Stomach (tissue), 9 donors: Measurements from ENCODE around the gene CORO1A. TPM values are rescaled to one million over a fixed set of nuclear protein-coding genes. Genes with fewer than 3 reads are reported as not detected.

ENCODE experiments used
- DNase-seq, 2 donors: peaks; one replicate each; pipeline versions ENCODE4 v3.0.0 to v3.0.0-alpha.2; 2013 to 2019
- H3K27ac ChIP-seq, 5 donors: fragments of 200-600 bp in 4 of 5; sonication (generic) in 4 of 5; one replicate each; pipeline ENCODE4 v1.5.1; 2013 to 2019; ENCODE audit warnings: mild to moderate bottlenecking in 1 of 5, moderate library complexity in 1 of 5
- H3K27me3 ChIP-seq, 3 donors: fragments of 200-600 bp; sonication (generic); one replicate each; pipeline ENCODE4 v1.5.1; 2017 to 2019; ENCODE audit warnings: mixed run types in 1 of 3
- H3K36me3 ChIP-seq, 4 donors: fragments of 200-600 bp; sonication (generic); 1 replicate in 3 of 4; 2 replicates in 1 of 4; pipeline ENCODE4 v1.5.1; 2016 to 2019
- H3K4me1 ChIP-seq, 4 donors: fragments of 200-600 bp; sonication (generic); one replicate each; pipeline ENCODE4 v1.5.1; 2016 to 2019
- H3K4me3 ChIP-seq, 4 donors: fragments of 200-600 bp; sonication (generic) in 3 of 4; one replicate each; pipeline ENCODE4 v1.5.1; 2016 to 2019; ENCODE audit warnings: mild to moderate bottlenecking in 1 of 4
- H3K9me3 ChIP-seq, 4 donors: fragments of 200-600 bp; sonication (generic); one replicate each; pipeline ENCODE4 v1.5.1; 2016 to 2019
- EP300 ChIP-seq: sonication (generic); formaldehyde crosslinking; IDR thresholded peaks from one replicate; pipeline ENCODE4 v1.6.1; 2017; ENCODE audit warnings: antibody characterized with exemption
- POLR2A ChIP-seq, 4 donors: fragments of 450-650 bp; IDR thresholded peaks; one replicate each; pipeline ENCODE4 v1.6.1; 2016; ENCODE audit warnings: antibody characterized with exemption in 4 of 4, control low read depth in 2 of 4, mild to moderate bottlenecking in 1 of 4, moderate library complexity in 1 of 4
- POLR2AphosphoS5 ChIP-seq, 3 donors: sonication (generic); formaldehyde crosslinking; IDR thresholded peaks; one replicate each; pipeline ENCODE4 v1.6.1; 2016; ENCODE audit warnings: antibody characterized with exemption in 3 of 3
- WGBS, 5 donors: extraction: QIAGEN DNeasy Blood & Tissue Kit in 3 of 5; methylation state at CpG; one replicate each; pipeline versions ENCODE4 v1.1.5 to v1.1.7; 2013 to 2018; 5-methylcytosine and 5-hydroxymethylcytosine counted together
- intact Hi-C: fragments of 100-400 bp; cut with DNase I; formaldehyde crosslinking; loops from one replicate; pipeline ENCODE4 v1.15.1; 2023; ENCODE audit warnings: low total_unique reads
- polyA plus RNA-seq, 3 donors: library from polyadenylated mRNA; stranded (reverse); fragments of 200-250 nt; gene quantifications; one replicate each; pipeline ENCODE4 v1.2.3, GENCODE V29; 2013
- total RNA-seq, 5 donors: library from RNA; depleted of rRNA; stranded (reverse); fragments of >200 nt; gene quantifications; one replicate each; pipeline versions ENCODE4 v1.1.0 to v1.2.3, GENCODE V29; 2014 to 2016
- TF ChIP-seq, protein P1 (sequence below), 7 experiments: fragments of 450-650 bp in 4 of 7; fragments of 200-600 bp in 3 of 7; sonication (generic) in 3 of 7; IDR thresholded peaks; one replicate each; pipeline ENCODE4 v1.5.1; 2016 to 2019; ENCODE audit warnings: antibody characterized with exemption in 7 of 7, control low read depth in 2 of 7, mild to moderate bottlenecking in 1 of 7
- donor health status: healthy with polysubstance abuse.
- donor health status: Bipolar disorder and iron deficiency.
- donor health status: healthy.

The CORO1A gene
- total and polyA plus RNA-seq, 8 donors = 13.0 to 42.5 (median 26.9) TPM

DNA sequence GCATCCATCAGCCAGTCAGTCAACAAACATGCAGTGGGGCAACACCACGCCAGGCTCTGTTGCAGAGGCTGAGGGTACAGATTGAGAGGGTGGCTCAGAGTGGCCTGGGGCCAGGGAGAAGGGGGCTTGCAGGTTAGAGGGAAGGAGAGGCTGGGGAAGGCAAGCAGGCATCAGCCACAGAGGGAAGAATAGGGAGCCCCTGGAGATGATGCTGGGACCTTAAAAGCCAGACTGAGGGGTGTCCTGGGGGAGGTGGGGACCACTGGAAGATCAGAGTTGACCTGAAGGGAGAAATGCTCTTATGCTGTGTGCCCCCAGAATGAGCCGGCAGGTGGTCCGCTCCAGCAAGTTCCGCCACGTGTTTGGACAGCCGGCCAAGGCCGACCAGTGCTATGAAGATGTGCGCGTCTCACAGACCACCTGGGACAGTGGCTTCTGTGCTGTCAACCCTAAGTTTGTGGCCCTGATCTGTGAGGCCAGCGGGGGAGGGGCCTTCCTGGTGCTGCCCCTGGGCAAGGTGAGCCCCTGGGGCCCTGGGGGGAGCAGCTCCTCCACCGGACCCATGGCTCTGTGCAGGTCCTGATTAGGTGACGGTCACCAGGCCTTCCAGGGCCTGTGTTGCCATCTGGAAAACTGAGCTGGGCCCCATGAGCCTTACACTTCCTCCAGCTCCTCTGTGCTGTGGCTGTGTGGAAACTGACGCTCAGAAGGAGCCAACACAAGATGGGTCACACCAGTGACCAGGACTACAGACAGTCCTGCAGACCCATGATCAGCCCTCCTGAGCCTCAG is 1.7 kb downstream of the CORO1A start:
- Histone ChIP-seq H3K4me3 (peak overlapping the region; percentile 54 to 65 (median 58)), H3K4me1 (peaks cover 7 to 41% (median 28%) of the 10 kb centered on the region in 4 donors), H3K27me3 (no peaks in the 10 kb centered on the region), H3K9me3 (no peaks in the 10 kb centered on the region), H3K36me3 (peaks cover 0 to 10% (median 8%) of the 10 kb centered on the region in 4 donors), H3K27ac (peak overlapping the region; percentile 43 to 90 (median 85))
- no peak for TF ChIP-seq POLR2AphosphoS5 (IDR thresholded peaks at IDR 0.05)
- TF ChIP-seq POLR2A (IDR thresholded peaks at IDR 0.05) = no peak
- TF ChIP-seq EP300 = no peak
- TF ChIP-seq, protein P1, sequence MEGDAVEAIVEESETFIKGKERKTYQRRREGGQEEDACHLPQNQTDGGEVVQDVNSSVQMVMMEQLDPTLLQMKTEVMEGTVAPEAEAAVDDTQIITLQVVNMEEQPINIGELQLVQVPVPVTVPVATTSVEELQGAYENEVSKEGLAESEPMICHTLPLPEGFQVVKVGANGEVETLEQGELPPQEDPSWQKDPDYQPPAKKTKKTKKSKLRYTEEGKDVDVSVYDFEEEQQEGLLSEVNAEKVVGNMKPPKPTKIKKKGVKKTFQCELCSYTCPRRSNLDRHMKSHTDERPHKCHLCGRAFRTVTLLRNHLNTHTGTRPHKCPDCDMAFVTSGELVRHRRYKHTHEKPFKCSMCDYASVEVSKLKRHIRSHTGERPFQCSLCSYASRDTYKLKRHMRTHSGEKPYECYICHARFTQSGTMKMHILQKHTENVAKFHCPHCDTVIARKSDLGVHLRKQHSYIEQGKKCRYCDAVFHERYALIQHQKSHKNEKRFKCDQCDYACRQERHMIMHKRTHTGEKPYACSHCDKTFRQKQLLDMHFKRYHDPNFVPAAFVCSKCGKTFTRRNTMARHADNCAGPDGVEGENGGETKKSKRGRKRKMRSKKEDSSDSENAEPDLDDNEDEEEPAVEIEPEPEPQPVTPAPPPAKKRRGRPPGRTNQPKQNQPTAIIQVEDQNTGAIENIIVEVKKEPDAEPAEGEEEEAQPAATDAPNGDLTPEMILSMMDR (IDR thresholded peaks at IDR 0.05) = no peak
- intact Hi-C loops = no loop called here
- WGBS, 5 donors = 69 to 89% (median 77%) methylated on average over 6 to 13 of the region's 13 CpGs
- DNase-seq = peak in 1 of 2 donors; percentile 18

DNA sequence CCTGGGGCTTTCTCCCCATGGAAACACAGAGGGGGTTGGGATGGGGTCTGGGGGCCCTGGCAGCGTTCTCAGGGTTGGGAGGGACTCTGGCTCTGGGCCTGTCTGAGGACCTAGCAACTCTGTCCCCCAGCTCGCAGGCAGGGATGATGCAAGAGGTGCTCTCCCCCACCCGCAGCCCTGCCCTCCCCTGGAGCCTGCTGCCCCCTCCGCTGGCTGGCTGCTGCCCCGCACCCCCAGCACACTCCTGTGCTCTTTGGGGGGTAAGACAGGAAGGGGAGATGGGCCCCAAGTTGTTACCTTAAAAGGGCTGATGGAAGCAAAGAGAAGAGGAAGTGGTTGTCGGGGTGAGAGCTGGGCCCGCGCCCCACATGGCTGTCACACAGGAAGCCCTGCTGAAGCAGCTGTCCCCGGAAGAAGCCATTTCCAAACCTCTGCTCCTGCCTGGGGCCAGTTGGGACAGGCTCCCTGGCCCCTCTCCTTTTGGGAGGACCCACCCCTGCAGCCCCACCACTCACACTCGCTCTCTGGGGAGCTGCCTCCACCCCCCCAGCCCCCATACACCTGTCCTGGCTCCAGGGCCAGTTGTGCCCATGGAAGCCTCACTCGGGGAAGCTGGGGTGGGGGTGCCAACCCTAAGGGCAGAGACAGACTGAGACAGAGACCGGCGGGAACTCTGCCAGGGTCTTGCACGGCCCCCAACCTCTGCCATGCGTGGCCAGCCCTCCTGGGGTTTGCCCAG is 2.5 kb downstream of the CORO1A start:
- WGBS, 5 donors = 71 to 82% (median 71%) methylated on average over 10 to 15 of the region's 15 CpGs
- peaks cover 7 to 41% (median 28%) of the 10 kb centered on the region in 4 donors for H3K4me1 ChIP-seq
- TF ChIP-seq POLR2A (IDR thresholded peaks at IDR 0.05) (no peak), POLR2AphosphoS5 (IDR thresholded peaks at IDR 0.05) (peak in 2 of 3 donors; percentile 3 to 8)
- H3K36me3 ChIP-seq = peaks cover 0 to 10% (median 8%) of the 10 kb centered on the region in 4 donors
- intact Hi-C loops = no loop called here
- H3K27ac ChIP-seq = peak overlapping the region; percentile 43 to 90 (median 85)
- peak; percentile 63 to 81 for DNase-seq
- H3K9me3 ChIP-seq = no peaks in the 10 kb centered on the region
- H3K4me3 ChIP-seq = peak overlapping the region; percentile 54 to 65 (median 58)
- no peaks in the 10 kb centered on the region for H3K27me3 ChIP-seq

DNA sequence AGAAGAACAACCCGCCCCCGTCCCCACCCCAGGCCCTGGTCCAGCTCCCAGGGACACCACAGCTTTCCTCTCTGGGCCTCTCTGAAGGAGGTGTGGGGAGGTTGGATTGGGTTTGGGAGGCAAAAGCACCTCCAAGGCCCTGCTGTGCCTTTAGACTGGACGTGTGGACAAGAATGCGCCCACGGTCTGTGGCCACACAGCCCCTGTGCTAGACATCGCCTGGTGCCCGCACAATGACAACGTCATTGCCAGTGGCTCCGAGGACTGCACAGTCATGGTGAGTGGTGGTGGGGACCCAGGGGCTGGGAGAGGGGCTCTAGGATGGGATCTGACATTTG is 3.0 kb downstream of the CORO1A start:
- WGBS, 5 donors = 56 to 89% (median 77%) methylated on average over 4 to 9 of the region's 9 CpGs
- peak overlapping the region in 3 of 4 donors; percentile 15 to 65 (median 54) for H3K4me3 ChIP-seq

DNA sequence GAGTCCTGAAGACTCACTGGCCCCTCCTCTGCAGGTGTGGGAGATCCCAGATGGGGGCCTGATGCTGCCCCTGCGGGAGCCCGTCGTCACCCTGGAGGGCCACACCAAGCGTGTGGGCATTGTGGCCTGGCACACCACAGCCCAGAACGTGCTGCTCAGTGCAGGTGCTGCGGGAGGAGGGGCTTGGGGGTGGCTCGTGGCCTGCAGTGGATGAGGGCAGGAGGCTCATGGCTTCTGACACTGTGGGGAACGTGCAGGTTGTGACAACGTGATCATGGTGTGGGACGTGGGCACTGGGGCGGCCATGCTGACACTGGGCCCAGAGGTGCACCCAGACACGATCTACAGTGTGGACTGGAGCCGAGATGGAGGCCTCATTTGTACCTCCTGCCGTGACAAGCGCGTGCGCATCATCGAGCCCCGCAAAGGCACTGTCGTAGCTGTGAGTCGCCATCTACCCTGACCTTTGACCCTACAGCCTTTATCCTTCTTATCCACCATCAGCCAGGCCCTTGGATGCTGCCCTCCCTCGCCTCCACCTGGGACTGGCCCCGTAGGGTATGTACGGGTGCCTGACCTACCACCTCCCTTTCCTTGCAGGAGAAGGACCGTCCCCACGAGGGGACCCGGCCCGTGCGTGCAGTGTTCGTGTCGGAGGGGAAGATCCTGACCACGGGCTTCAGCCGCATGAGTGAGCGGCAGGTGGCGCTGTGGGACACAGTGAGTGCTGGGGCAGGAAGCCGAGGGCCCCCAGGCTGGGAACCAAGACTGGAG is 3.6 kb downstream of the CORO1A start:
- 44 to 55% (median 50%) methylated on average over 19 to 36 of the region's 36 CpGs for WGBS, 5 donors
- Histone ChIP-seq H3K9me3 (no peaks in the 10 kb centered on the region), H3K27me3 (no peaks in the 10 kb centered on the region), H3K4me1 (peaks cover 7 to 41% (median 28%) of the 10 kb centered on the region in 4 donors), H3K4me3 (peak overlapping the region in 3 of 4 donors; percentile 15 to 65 (median 54)), H3K27ac (peak overlapping the region; percentile 23 to 90 (median 85)), H3K36me3 (peaks cover 0 to 10% (median 8%) of the 10 kb centered on the region in 4 donors)
- TF ChIP-seq POLR2A (IDR thresholded peaks at IDR 0.05) (no peak), EP300 (no peak), POLR2AphosphoS5 (IDR thresholded peaks at IDR 0.05) (peak in 1 of 3 donors; percentile 33)
- TF ChIP-seq, protein P1 (IDR thresholded peaks at IDR 0.05) = peak in 5 of 7 experiments; percentile 48 to 74 (median 65)
- intact Hi-C loops = no loop called here
- DNase-seq = peak; percentile 82 to 87

More for the DNA sequence above, 3.0 kb downstream of the CORO1A start:
- Histone ChIP-seq H3K36me3 (peaks cover 0 to 10% (median 8%) of the 10 kb centered on the region in 4 donors), H3K9me3 (no peaks in the 10 kb centered on the region), H3K4me1 (peaks cover 7 to 41% (median 28%) of the 10 kb centered on the region in 4 donors), H3K27me3 (no peaks in the 10 kb centered on the region), H3K27ac (peak overlapping the region; percentile 23 to 90 (median 85))
- TF ChIP-seq, protein P1 (IDR thresholded peaks at IDR 0.05) = no peak
- TF ChIP-seq POLR2AphosphoS5 (IDR thresholded peaks at IDR 0.05) (no peak), POLR2A (IDR thresholded peaks at IDR 0.05) (no peak), EP300 (no peak)
- DNase-seq = no peak
- intact Hi-C loops = no loop called here
